HG02571 (cell line): Measurements from ENCODE around the gene PIK3AP1.

Source experiments
- ATAC-seq: cut with Tn5 transposase; IDR thresholded peaks from one replicate; pipeline ENCODE4 v1.9.1; 2021; ENCODE audit warnings: mild to moderate bottlenecking, moderate library complexity; ENCODE audit not compliant: unreplicated experiment

PIK3AP1 gene

GRCh38 chr10:96648297-96648696, 72.0 kb downstream of the PIK3AP1 start:
- no peak for ATAC-seq

- ATAC-seq: no peak
Observed at GRCh38 chr10:96647466-96647865, 72.8 kb downstream of the PIK3AP1 start.

- ATAC-seq: no peak
Observed at GRCh38 chr10:96646751-96647166, 73.6 kb downstream of the PIK3AP1 start.

- no peak for ATAC-seq
Observed at GRCh38 chr10:96646301-96646700, 74.0 kb downstream of the PIK3AP1 start.

GRCh38 chr10:96645191-96645721, 75.1 kb downstream of the PIK3AP1 start:
- no peak for ATAC-seq

- ATAC-seq: no peak
Observed at GRCh38 chr10:96643920-96644319, 76.4 kb downstream of the PIK3AP1 start.

- ATAC-seq: no peak
Observed at GRCh38 chr10:96642973-96643372, 77.3 kb downstream of the PIK3AP1 start.

- no peak for ATAC-seq
Observed at GRCh38 chr10:96642530-96642929, 77.8 kb downstream of the PIK3AP1 start.

GRCh38 chr10:96641396-96642295, 78.7 kb downstream of the PIK3AP1 start:
- no peak for ATAC-seq

- ATAC-seq: no peak
Observed at GRCh38 chr10:96639899-96640298, 80.4 kb downstream of the PIK3AP1 start.

GRCh38 chr10:96638696-96639095, 81.6 kb downstream of the PIK3AP1 start:
- no peak for ATAC-seq

GRCh38 chr10:96638120-96638519, 82.2 kb downstream of the PIK3AP1 start:
- no peak for ATAC-seq

- ATAC-seq: no peak
Observed at GRCh38 chr10:96637709-96638108, 82.6 kb downstream of the PIK3AP1 start.

- ATAC-seq: no peak
Observed at GRCh38 chr10:96636551-96636950, 83.8 kb downstream of the PIK3AP1 start.

GRCh38 chr10:96632974-96633710, 87.2 kb downstream of the PIK3AP1 start:
- ATAC-seq: no peak

GRCh38 chr10:96627292-96627691, 93.0 kb downstream of the PIK3AP1 start:
- no peak for ATAC-seq

- no peak for ATAC-seq
Observed at GRCh38 chr10:96626795-96627194, 93.5 kb downstream of the PIK3AP1 start.

- ATAC-seq: no peak
Observed at GRCh38 chr10:96625173-96625572, 95.1 kb downstream of the PIK3AP1 start.

- no peak for ATAC-seq
Observed at GRCh38 chr10:96622013-96622787, 98.1 kb downstream of the PIK3AP1 start.

- no peak for ATAC-seq
Observed at GRCh38 chr10:96619796-96620773, 100.2 kb downstream of the PIK3AP1 start.
